ENCODE data around the gene GDF7. TPM values are rescaled to one million over a fixed set of nuclear protein-coding genes. Genes with fewer than 3 reads are reported as not detected.

GDF7 gene
- total RNA-seq, 1 donor from 2014 or later = 11.6 TPM

GRCh38 chr2:20652673-20653575 is 14.0 kb upstream of the GDF7 start:
- Histone ChIP-seq H3K27me3 (no peaks in the 10 kb centered on the region), H3K36me3 (no peaks in the 10 kb centered on the region), H3K4me3 (no peak overlapping the region), H3K27ac (peak overlapping the region; percentile 83 to 95), H3K9me3 (no peaks in the 10 kb centered on the region), H3K4me1 (peaks cover 20 to 31% of the 10 kb centered on the region in 2 donors)
- intact Hi-C loops (cut with DNase I) = no loop called here
- DNase-seq (ENCODE audit: low spot score in 2 of 2) = peak in 1 of 2 donors; percentile 64
- no peak for TF ChIP-seq CTCF (IDR thresholded peaks at IDR 0.05)

- no peaks in the 10 kb centered on the region for H3K27me3 ChIP-seq
- DNase-seq (ENCODE audit: low spot score in 2 of 2) = no peak
- no peaks in the 10 kb centered on the region for H3K9me3 ChIP-seq
- TF ChIP-seq CTCF (IDR thresholded peaks at IDR 0.05) = no peak
- no peaks in the 10 kb centered on the region for H3K36me3 ChIP-seq
- H3K4me3 ChIP-seq = no peak overlapping the region
- H3K4me1 ChIP-seq = peaks cover 12 to 21% of the 10 kb centered on the region in 2 donors
- intact Hi-C loops (cut with DNase I) = no loop called here
- H3K27ac ChIP-seq = no peak overlapping the region
Observed at GRCh38 chr2:20653695-20654534, 13.0 kb upstream of the GDF7 start.

- TF ChIP-seq CTCF (IDR thresholded peaks at IDR 0.05) = no peak
- Histone ChIP-seq H3K27ac (no peak overlapping the region), H3K4me3 (no peak overlapping the region), H3K4me1 (peaks cover 11 to 16% of the 10 kb centered on the region in 2 donors), H3K36me3 (no peaks in the 10 kb centered on the region), H3K9me3 (no peaks in the 10 kb centered on the region), H3K27me3 (no peaks in the 10 kb centered on the region)
- no peak for DNase-seq (ENCODE audit: low spot score in 2 of 2)
- intact Hi-C loops (cut with DNase I) = no loop called here
Observed at GRCh38 chr2:20654535-20654813, 12.5 kb upstream of the GDF7 start.

GRCh38 chr2:20656561-20656960 is 10.4 kb upstream of the GDF7 start:
- Histone ChIP-seq H3K4me1 (peaks cover 6 to 8% of the 10 kb centered on the region in 2 donors), H3K9me3 (no peaks in the 10 kb centered on the region), H3K27ac (no peak overlapping the region), H3K27me3 (no peaks in the 10 kb centered on the region), H3K4me3 (no peak overlapping the region), H3K36me3 (no peaks in the 10 kb centered on the region)
- TF ChIP-seq CTCF (IDR thresholded peaks at IDR 0.05) = no peak
- no peak for DNase-seq (ENCODE audit: low spot score in 2 of 2)
- intact Hi-C loops (cut with DNase I) = no loop called here

GRCh38 chr2:20657522-20658235 is 9.3 kb upstream of the GDF7 start:
- Histone ChIP-seq H3K4me3 (no peak overlapping the region), H3K4me1 (peaks cover 0 to 4% of the 10 kb centered on the region in 2 donors), H3K36me3 (no peaks in the 10 kb centered on the region), H3K9me3 (no peaks in the 10 kb centered on the region), H3K27ac (no peak overlapping the region), H3K27me3 (no peaks in the 10 kb centered on the region)
- intact Hi-C loops (cut with DNase I) = no loop called here
- DNase-seq (ENCODE audit: low spot score in 2 of 2) = no peak
- TF ChIP-seq CTCF (IDR thresholded peaks at IDR 0.05) = no peak
